Fibroblast of lung (primary cell): Measurements from ENCODE around the gene KCTD10.
"Not testable (repeated sequence)": the region's sequence is repeated elsewhere in the genome, so short reads cannot be mapped to it uniquely, and the experiment has no call there.

Experiments used
- EZH2 ChIP-seq: IDR thresholded peaks from 2 replicates; pipeline ENCODE4 v1.5.1; 2012; ENCODE audit warnings: low read length, control low read depth, mild to moderate bottlenecking; ENCODE audit errors: missing control alignments
- TF ChIP-seq, protein P1 (sequence below), 2 donors: IDR thresholded peaks in 1 of 2; conservative IDR thresholded peaks in 1 of 2; 1 replicate in 1 of 2; 2 replicates in 1 of 2; pipeline ENCODE4 v1.5.1; 2011 to 2012; ENCODE audit warnings: low read length in 2 of 2, control low read depth in 1 of 2, inconsistent platforms in 1 of 2, low read depth in 1 of 2, mild to moderate bottlenecking in 1 of 2

DNA sequence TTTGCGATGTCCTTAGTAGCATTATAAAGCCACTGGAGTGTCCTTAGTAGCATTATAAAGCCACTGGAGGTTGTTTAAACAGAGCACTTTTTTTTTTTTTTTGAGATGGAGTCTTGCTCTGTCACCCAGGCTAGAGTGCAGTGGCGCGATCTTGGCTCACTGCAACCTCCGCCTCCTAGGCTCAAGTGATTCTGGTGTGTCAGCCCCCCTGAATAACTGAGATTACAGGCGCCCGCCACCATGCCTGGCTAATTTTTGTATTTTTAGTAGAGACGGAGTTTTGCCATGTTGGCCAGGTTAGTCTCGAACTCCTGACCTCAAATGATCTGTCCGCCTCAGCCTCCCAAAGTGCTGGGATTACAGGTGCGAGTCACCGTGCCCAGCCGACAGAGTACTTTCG lies 37.1 kb downstream of the KCTD10 start:
- TF ChIP-seq, protein P1, sequence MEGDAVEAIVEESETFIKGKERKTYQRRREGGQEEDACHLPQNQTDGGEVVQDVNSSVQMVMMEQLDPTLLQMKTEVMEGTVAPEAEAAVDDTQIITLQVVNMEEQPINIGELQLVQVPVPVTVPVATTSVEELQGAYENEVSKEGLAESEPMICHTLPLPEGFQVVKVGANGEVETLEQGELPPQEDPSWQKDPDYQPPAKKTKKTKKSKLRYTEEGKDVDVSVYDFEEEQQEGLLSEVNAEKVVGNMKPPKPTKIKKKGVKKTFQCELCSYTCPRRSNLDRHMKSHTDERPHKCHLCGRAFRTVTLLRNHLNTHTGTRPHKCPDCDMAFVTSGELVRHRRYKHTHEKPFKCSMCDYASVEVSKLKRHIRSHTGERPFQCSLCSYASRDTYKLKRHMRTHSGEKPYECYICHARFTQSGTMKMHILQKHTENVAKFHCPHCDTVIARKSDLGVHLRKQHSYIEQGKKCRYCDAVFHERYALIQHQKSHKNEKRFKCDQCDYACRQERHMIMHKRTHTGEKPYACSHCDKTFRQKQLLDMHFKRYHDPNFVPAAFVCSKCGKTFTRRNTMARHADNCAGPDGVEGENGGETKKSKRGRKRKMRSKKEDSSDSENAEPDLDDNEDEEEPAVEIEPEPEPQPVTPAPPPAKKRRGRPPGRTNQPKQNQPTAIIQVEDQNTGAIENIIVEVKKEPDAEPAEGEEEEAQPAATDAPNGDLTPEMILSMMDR (conservative IDR thresholded peaks at IDR 0.05 in 1 of 2, IDR thresholded peaks at IDR 0.05 in 1 of 2; ENCODE audit: low read depth in 1 of 2, low read length in 2 of 2) = not testable (repeated sequence)
- not testable (repeated sequence) for TF ChIP-seq EZH2
